ENCODE data around the gene TXNDC11.

DNA sequence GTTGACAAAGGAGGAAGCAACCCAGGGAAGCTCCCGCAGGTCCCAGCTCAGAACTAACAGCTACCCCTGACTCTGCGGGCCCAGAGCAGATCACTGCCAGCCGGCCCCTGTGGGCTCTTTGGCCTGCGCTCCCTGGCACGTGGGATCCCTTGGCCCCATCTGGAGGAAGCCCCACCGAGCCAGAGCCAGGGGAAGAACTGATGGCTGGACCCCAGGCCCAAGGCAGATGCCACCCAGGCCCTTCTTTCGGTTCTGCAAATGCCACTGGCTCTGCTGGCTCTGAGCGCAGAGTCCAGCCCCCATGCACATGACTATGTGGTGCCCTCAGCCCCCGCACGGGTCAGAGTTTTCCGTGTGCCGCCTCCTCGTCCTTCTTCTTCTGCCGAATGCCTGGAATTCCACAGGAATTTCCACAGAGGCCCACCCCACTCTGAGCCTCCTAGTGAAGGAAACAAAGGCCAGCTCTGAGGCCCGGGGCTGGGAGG, 110.2 kb downstream of the TXNDC11 start:
- TF ChIP-seq, protein P1, sequence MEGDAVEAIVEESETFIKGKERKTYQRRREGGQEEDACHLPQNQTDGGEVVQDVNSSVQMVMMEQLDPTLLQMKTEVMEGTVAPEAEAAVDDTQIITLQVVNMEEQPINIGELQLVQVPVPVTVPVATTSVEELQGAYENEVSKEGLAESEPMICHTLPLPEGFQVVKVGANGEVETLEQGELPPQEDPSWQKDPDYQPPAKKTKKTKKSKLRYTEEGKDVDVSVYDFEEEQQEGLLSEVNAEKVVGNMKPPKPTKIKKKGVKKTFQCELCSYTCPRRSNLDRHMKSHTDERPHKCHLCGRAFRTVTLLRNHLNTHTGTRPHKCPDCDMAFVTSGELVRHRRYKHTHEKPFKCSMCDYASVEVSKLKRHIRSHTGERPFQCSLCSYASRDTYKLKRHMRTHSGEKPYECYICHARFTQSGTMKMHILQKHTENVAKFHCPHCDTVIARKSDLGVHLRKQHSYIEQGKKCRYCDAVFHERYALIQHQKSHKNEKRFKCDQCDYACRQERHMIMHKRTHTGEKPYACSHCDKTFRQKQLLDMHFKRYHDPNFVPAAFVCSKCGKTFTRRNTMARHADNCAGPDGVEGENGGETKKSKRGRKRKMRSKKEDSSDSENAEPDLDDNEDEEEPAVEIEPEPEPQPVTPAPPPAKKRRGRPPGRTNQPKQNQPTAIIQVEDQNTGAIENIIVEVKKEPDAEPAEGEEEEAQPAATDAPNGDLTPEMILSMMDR (IDR thresholded peaks at IDR 0.05; ENCODE audit: insufficient read depth, low read depth, low read length), result no peak
- no peak for TF ChIP-seq EZH2 (IDR thresholded peaks at IDR 0.05; ENCODE audit: insufficient read depth, low read length)
